HG03432 (cell line): ENCODE data around the gene SORBS2.

Source experiments
- ATAC-seq: cut with Tn5 transposase; IDR thresholded peaks from one replicate; pipeline ENCODE4 v1.9.1; 2021; ENCODE audit warnings: mild to moderate bottlenecking, moderate library complexity; ENCODE audit not compliant: unreplicated experiment

Gene SORBS2

GRCh38 chr4:185597532-185598188 lies 214.3 kb downstream of the SORBS2 start:
- ATAC-seq, result peak; percentile 85

DNA sequence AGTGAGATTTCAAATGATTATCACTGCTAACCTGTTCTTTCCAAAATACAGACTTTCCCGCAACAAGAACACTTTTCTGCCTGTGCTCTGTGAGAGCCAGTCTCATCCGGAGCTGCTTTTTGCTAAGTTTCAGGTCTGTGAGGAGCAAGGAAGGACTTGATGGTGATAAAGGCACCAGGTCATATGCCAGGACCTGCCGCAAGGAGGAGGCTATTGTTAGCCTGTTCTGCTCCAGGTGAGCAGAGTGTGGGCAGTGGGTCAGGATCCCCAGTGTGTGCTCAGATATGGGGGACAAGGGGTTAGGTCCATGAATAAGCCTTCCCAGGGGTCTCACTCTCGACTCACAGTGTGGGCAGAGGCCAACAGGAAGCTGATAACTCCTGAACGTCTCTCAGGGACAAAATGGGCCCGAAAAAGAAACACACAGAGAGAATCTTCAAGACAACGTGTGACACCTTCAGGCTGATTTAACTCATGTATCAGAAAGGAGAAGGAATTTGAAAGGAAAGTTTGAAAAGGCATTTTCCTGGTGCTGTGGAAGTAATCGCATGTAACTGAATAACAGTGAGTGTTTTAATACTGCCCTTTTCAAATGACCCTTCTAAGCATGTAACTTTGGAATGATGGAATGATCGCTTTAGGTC lies 219.0 kb downstream of the SORBS2 start:
- no peak for ATAC-seq

- ATAC-seq, result no peak
Measured at GRCh38 chr4:185592438-185592837, 219.6 kb downstream of the SORBS2 start.

- no peak for ATAC-seq
Measured at GRCh38 chr4:185591679-185592141, 220.3 kb downstream of the SORBS2 start.

GRCh38 chr4:185590982-185591381 lies 221.0 kb downstream of the SORBS2 start:
- no peak for ATAC-seq

DNA sequence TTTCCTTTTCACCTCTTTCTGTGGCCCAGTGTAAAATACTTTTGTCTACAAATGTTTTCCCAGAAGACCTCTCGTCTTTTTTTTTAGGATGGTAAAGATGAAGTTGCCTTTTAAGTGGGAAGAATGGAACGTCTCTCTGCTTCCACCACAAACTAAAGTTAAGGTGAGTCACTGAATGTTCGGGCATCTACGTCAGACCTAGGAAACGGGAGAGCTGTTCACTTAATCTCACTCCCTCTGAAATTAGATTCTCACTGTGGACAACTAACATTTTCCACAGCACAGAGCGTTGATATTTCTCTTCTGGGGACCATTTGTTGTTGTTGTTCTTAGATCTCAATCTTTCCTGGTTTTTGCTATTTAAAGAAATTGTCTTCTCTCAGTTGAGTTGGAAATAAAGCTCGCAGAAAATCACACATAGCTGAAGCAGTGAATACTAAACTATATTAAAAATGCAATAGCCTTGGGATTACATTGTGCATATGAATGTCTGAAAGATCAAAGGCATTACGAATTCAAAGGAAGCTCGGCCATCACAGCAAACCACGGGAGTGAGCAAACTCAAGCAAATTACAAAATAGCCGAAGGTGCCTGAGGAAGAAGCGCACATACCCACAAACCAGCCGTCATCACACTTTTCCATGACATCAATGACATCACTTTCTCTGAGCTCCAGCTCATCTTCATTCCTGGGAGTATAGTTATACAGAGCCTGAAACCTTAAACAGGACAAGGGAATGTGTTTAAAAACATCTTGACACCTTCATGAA lies 222.7 kb downstream of the SORBS2 start:
- no peak for ATAC-seq

GRCh38 chr4:185587427-185588161 lies 224.4 kb downstream of the SORBS2 start:
- ATAC-seq, result peak; percentile 98

DNA sequence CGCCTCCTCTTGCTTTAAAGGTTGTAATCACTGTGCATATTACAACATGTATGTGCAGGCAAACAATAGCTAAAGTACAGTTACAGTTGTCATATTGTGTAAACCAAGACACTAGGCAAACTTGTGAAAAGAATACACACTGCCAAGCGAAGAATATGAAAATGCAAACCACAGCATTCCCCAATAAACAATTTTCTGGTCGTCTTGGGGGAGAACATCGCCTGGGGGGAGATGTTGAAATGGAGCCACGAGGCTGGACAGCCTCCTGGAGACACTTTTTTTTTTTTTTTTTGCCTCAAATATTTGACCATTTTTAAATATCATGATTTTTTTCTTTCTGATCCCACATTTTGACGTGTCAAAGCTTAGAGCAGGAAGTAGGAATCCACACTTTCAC lies 225.0 kb downstream of the SORBS2 start:
- no peak for ATAC-seq

- ATAC-seq, result no peak
Measured at GRCh38 chr4:185585211-185585610, 226.8 kb downstream of the SORBS2 start.

GRCh38 chr4:185583813-185584212 lies 228.2 kb downstream of the SORBS2 start:
- ATAC-seq, result no peak

- ATAC-seq, result no peak
Measured at GRCh38 chr4:185582651-185583400, 229.2 kb downstream of the SORBS2 start.

DNA sequence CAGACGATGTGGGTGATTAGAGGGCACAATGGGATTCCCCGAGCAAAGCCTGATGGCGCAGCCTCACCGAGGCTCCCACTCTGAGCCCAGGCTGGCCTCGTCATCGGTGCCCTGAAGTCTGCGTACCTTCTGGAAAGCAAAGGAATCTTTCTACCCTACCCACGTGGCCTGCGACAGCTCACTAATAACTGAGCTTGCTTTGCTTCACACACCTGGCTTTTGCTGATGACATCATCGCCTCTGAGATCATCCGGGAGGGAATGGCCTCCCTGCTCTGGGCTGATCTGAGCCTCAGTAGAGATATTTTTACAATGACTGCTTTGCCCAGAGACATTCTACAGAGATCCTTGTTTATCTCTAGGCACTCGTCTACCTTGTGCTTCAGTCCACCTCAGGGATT lies 231.3 kb downstream of the SORBS2 start:
- ATAC-seq, result no peak

GRCh38 chr4:185578284-185578683 lies 233.7 kb downstream of the SORBS2 start:
- no peak for ATAC-seq

- no peak for ATAC-seq
Measured at GRCh38 chr4:185576962-185577950, 234.7 kb downstream of the SORBS2 start.

DNA sequence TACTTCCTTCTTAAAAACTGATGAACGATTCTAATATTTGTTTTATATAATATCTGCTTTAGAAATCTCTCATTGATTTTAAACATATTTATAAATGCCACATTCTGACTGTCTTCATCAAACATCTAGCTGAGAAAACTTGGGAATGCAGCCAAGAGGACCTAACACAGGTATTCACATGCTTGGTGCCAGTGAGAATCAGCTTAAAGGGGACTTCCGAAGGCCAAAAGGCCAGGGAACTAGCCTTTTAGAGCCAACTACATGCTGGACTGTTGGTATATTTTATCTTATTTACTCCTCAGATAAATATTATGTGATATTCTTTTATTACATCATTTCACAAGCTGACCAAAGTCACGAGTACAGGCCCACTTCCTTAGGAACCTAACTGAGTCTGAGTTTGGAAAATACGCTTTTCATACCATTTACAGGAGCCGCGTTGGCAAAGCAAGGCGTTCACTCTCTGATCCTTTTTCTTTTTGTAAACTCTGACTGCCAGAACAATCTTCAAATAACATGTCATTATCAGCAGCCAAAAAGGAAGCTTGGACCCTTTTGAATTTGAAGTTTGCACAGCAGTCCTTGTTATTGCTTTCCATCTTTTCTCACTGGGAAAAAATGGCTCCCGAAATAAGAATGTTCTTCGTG lies 235.6 kb downstream of the SORBS2 start:
- no peak for ATAC-seq

DNA sequence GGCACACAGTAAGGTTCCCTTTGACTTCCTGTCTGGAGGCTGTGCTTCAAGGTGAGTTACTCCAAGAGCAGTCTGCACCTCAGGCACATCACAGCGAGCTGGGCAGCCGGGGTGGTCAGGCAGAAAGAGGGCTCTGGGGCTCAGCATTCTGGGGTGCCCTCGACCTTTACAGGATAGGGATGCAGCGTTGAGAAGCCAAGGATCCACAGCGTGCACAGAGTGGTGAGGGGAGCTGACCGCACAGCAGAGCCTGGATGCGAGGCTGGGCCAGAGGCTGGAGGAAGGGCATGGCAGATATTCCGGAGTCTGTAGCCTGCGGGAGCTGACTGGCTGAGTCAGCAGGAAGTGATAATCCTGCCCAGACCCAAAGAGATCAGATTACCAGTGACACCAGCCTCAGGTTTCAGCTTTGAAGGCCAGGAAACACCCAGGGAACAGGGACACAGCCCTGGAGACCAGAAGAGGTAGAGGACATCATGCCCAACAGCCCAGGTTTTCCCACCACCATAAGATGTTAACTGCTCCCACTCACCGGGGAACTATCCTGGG lies 238.3 kb downstream of the SORBS2 start:
- ATAC-seq, result no peak

- ATAC-seq, result no peak
Measured at GRCh38 chr4:185570727-185571126, 241.3 kb downstream of the SORBS2 start.
